ENCODE measurements around the gene FHIT. TPM values are rescaled to one million over a fixed set of nuclear protein-coding genes. Genes with fewer than 3 reads are reported as not detected.

FHIT gene
- total RNA-seq, 1 experiment from 2014 or later: 20.1 TPM

GRCh38 chr3:60001369-60001768 lies 1249.9 kb downstream of the FHIT start:
- CTCF ChIA-PET: interaction anchor here (0.6 kb wide), 1 partner anchor 1006 kb away, joined by 3 read pairs; no protein-coding TSS in a partner anchor
- Mint-ChIP-seq H3K9me3 (ENCODE audit: unreplicated experiment) (no peaks in the 10 kb centered on the region), H3K27me3 (ENCODE audit: insufficient read depth, unreplicated experiment) (no peaks in the 10 kb centered on the region), H3K4me1 (ENCODE audit: insufficient read depth, unreplicated experiment) (no peaks in the 10 kb centered on the region), H3K4me3 (ENCODE audit: unreplicated experiment) (no peak overlapping the region), H3K27ac (ENCODE audit: low read depth, unreplicated experiment) (no peak overlapping the region), H3K36me3 (ENCODE audit: insufficient read depth, unreplicated experiment) (no peaks in the 10 kb centered on the region)
- POLR2A ChIA-PET: no interaction called here
- no peak for DNase-seq (ENCODE audit: unreplicated experiment)
- intact Hi-C loops (cut with micrococcal nuclease): no loop called here
- BruUV-seq (replicated peaks): no TSS peak
- no peak for TF ChIP-seq CTCF (IDR thresholded peaks at IDR 0.05; ENCODE audit: unreplicated experiment)

GRCh38 chr3:60000311-60001105 lies 1250.7 kb downstream of the FHIT start:
- ChIA-PET CTCF (interaction anchor here (0.6 kb wide), 1 partner anchor 1006 kb away, joined by 3 read pairs; no protein-coding TSS in a partner anchor), POLR2A (no interaction called here)
- no peaks in the 10 kb centered on the region for H3K27me3 Mint-ChIP-seq (ENCODE audit: insufficient read depth, unreplicated experiment)
- DNase-seq (ENCODE audit: unreplicated experiment): no peak
- no peak overlapping the region for H3K27ac Mint-ChIP-seq (ENCODE audit: low read depth, unreplicated experiment)
- no peaks in the 10 kb centered on the region for H3K9me3 Mint-ChIP-seq (ENCODE audit: unreplicated experiment)
- no peaks in the 10 kb centered on the region for H3K4me1 Mint-ChIP-seq (ENCODE audit: insufficient read depth, unreplicated experiment)
- TF ChIP-seq CTCF (IDR thresholded peaks at IDR 0.05; ENCODE audit: unreplicated experiment): no peak
- intact Hi-C loops (cut with micrococcal nuclease): no loop called here
- H3K36me3 Mint-ChIP-seq (ENCODE audit: insufficient read depth, unreplicated experiment): no peaks in the 10 kb centered on the region
- no TSS peak for BruUV-seq (replicated peaks)
- H3K4me3 Mint-ChIP-seq (ENCODE audit: unreplicated experiment): no peak overlapping the region

GRCh38 chr3:59998058-59998457 lies 1253.2 kb downstream of the FHIT start:
- ChIA-PET CTCF (interaction anchor here (0.7 kb wide), 1 partner anchor 120 kb away, joined by 4 read pairs; no protein-coding TSS in a partner anchor), POLR2A (no interaction called here)
- TF ChIP-seq CTCF (IDR thresholded peaks at IDR 0.05; ENCODE audit: unreplicated experiment): no peak
- Mint-ChIP-seq H3K4me3 (ENCODE audit: unreplicated experiment) (no peak overlapping the region), H3K36me3 (ENCODE audit: insufficient read depth, unreplicated experiment) (no peaks in the 10 kb centered on the region), H3K9me3 (ENCODE audit: unreplicated experiment) (no peaks in the 10 kb centered on the region), H3K27ac (ENCODE audit: low read depth, unreplicated experiment) (no peak overlapping the region), H3K4me1 (ENCODE audit: insufficient read depth, unreplicated experiment) (no peaks in the 10 kb centered on the region), H3K27me3 (ENCODE audit: insufficient read depth, unreplicated experiment) (no peaks in the 10 kb centered on the region)
- intact Hi-C loops (cut with micrococcal nuclease): no loop called here
- BruUV-seq (replicated peaks): no TSS peak
- no peak for DNase-seq (ENCODE audit: unreplicated experiment)

- no peaks in the 10 kb centered on the region for H3K9me3 Mint-ChIP-seq (ENCODE audit: unreplicated experiment)
- DNase-seq (ENCODE audit: unreplicated experiment): no peak
- ChIA-PET POLR2A (no interaction called here), CTCF (interaction anchor here (0.5 to 0.7 kb wide), 2 partner anchors 23 to 119 kb away, joined by 4 to 5 read pairs; no protein-coding TSS in a partner anchor)
- TF ChIP-seq CTCF (IDR thresholded peaks at IDR 0.05; ENCODE audit: unreplicated experiment): no peak
- H3K27me3 Mint-ChIP-seq (ENCODE audit: insufficient read depth, unreplicated experiment): no peaks in the 10 kb centered on the region
- H3K36me3 Mint-ChIP-seq (ENCODE audit: insufficient read depth, unreplicated experiment): no peaks in the 10 kb centered on the region
- H3K4me3 Mint-ChIP-seq (ENCODE audit: unreplicated experiment): no peak overlapping the region
- intact Hi-C loops (cut with micrococcal nuclease): no loop called here
- BruUV-seq (replicated peaks): no TSS peak
- no peaks in the 10 kb centered on the region for H3K4me1 Mint-ChIP-seq (ENCODE audit: insufficient read depth, unreplicated experiment)
- H3K27ac Mint-ChIP-seq (ENCODE audit: low read depth, unreplicated experiment): no peak overlapping the region
Measured at GRCh38 chr3:59997583-59997982, 1253.7 kb downstream of the FHIT start.

Measured in MCF 10A (cell line).